ENCODE measurements around the gene ODAD3. TPM values are rescaled to one million over a fixed set of nuclear protein-coding genes. Genes with fewer than 3 reads are reported as not detected.

Gene ODAD3
- total RNA-seq, 1 experiment from 2014 or later, result 0.52 TPM

DNA sequence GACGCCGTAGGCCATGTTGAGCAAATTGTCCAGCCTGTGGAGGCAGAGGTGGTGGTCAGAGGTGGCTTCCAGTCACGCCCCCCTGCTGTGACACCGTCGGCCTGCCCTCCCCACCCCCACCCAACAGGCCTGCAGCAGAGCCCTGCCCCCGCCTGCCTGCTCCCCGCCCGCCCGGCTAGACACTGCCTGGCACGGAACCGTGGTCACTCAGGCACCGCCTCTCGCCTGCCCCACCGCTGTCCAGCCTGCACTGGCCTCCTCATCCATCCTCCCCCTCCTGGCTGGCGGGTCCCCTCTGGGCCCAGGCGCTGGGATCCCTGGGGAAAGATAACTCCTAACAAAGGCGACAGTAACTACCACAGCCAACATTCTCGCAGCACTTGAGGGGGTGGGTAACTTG lies 22.2 kb upstream of the ODAD3 start:
- POLR2A ChIA-PET, result no interaction called here

More for the DNA sequence above, 22.2 kb upstream of the ODAD3 start:
- no peak overlapping the region for H3K9ac ChIP-seq (ENCODE audit: low read length)
- no peak for ATAC-seq
- H3K4me2 ChIP-seq (ENCODE audit: low read length), result no peak overlapping the region
- no peaks in the 10 kb centered on the region for H3K4me1 ChIP-seq (ENCODE audit: control insufficient read depth in 1 of 2, insufficient read depth in 2 of 2, low read length in 2 of 2)
- no peaks in the 10 kb centered on the region for H3K36me3 ChIP-seq (ENCODE audit: control insufficient read depth in 1 of 2, insufficient read depth in 2 of 2, low read length in 2 of 2)
- H4K20me1 ChIP-seq (ENCODE audit: insufficient read depth), result no peaks in the 10 kb centered on the region
- no peaks in the 10 kb centered on the region for H3K9me2 ChIP-seq (ENCODE audit: insufficient read depth)
- H3K79me2 ChIP-seq (ENCODE audit: insufficient read depth, low read length), result no peaks in the 10 kb centered on the region
- RAD21 ChIA-PET (ENCODE audit: low non-redundant PET in 1 of 2, low total read pairs in 2 of 2, uncharacterized antibody in 2 of 2, unreplicated experiment in 2 of 2), result no interaction called here
- no peak overlapping the region for H2AFZ ChIP-seq (ENCODE audit: low read depth, low read length, poor library complexity, severe bottlenecking)
- H3K27me3 ChIP-seq (ENCODE audit: insufficient read depth, low read length), result no peaks in the 10 kb centered on the region
- DNase-seq (ENCODE audit: low read depth, low spot score), result no peak
- H3K4me3 ChIP-seq (replicated peaks in 1 of 2; ENCODE audit: low read depth in 1 of 2, low read length in 2 of 2), result no peak overlapping the region
- BruUV-seq (replicated peaks), result no TSS peak
- CTCF ChIA-PET, result no interaction called here
- no peaks in the 10 kb centered on the region for H3K9me3 ChIP-seq (ENCODE audit: control insufficient read depth in 1 of 2, insufficient read depth in 1 of 2, low read depth in 1 of 2, low read length in 2 of 2)
- intact Hi-C loops (cut with micrococcal nuclease), result no loop called here
- no peak for TF ChIP-seq POLR2A (IDR thresholded peaks at IDR 0.05; ENCODE audit: borderline replicate concordance, extremely low read depth, insufficient read depth, insufficient read length)
- no peak for TF ChIP-seq YY1 (IDR thresholded peaks at IDR 0.05; ENCODE audit: extremely low read depth, insufficient replicate concordance, low read depth, low read length)
- TF ChIP-seq, protein P1, sequence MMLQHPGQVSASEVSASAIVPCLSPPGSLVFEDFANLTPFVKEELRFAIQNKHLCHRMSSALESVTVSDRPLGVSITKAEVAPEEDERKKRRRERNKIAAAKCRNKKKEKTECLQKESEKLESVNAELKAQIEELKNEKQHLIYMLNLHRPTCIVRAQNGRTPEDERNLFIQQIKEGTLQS (IDR thresholded peaks at IDR 0.05), result no peak
- no peak for TF ChIP-seq EGR1 (IDR thresholded peaks at IDR 0.05; ENCODE audit: low read depth)
- TF ChIP-seq JUND (IDR thresholded peaks at IDR 0.05), result no peak
- no peak for TF ChIP-seq ZFX (IDR thresholded peaks at IDR 0.05)
- no peak for TF ChIP-seq TCF7L2 (IDR thresholded peaks at IDR 0.05; ENCODE audit: borderline replicate concordance, extremely low read depth, insufficient read depth, insufficient read length)
- no peak for TF ChIP-seq CEBPB (IDR thresholded peaks at IDR 0.05; ENCODE audit: low read depth)
- TF ChIP-seq CTCF (IDR thresholded peaks at IDR 0.05 in 2 of 3, conservative IDR thresholded peaks at IDR 0.05 in 1 of 3; ENCODE audit: borderline replicate concordance in 1 of 3, insufficient read depth in 1 of 3, low read depth in 2 of 3, low read length in 2 of 3), result no peak
- no peak for TF ChIP-seq ZNF274 (IDR thresholded peaks at IDR 0.05; ENCODE audit: low read depth, low read length)
- TF ChIP-seq EZH2phosphoT487 (IDR thresholded peaks at IDR 0.05; ENCODE audit: borderline replicate concordance), result no peak
- no peak for TF ChIP-seq ELF1 (IDR thresholded peaks at IDR 0.05; ENCODE audit: borderline replicate concordance, low read depth)
- no peak for TF ChIP-seq FOSL1 (IDR thresholded peaks at IDR 0.05; ENCODE audit: low read depth)
- H3K27ac ChIP-seq (ENCODE audit: low read depth, low read length), result no peak overlapping the region
